OCI-LY1 (cell line): ENCODE data around the gene ATP5PO.

Source experiments
- EZH2 ChIP-seq: fragments of 200-600 bp; sonication (generic), shearing (Covaris generic); IDR thresholded peaks from 2 replicates; pipeline ENCODE4 v1.8.0; 2017; ENCODE audit warnings: borderline replicate concordance, mixed run types, mild to moderate bottlenecking, antibody characterized with exemption, low read length, moderate library complexity, mixed read lengths
- TF ChIP-seq, protein P1 (sequence below): fragments of 200-600 bp; sonication (generic), shearing (Covaris generic); IDR thresholded peaks from 2 replicates; pipeline ENCODE4 v1.5.1; 2017; ENCODE audit warnings: mild to moderate bottlenecking, antibody characterized with exemption, low read length, moderate library complexity, mixed read lengths

GRCh38 chr21:33898586-33898985 is 17.0 kb downstream of the ATP5PO start:
- TF ChIP-seq, protein P1, sequence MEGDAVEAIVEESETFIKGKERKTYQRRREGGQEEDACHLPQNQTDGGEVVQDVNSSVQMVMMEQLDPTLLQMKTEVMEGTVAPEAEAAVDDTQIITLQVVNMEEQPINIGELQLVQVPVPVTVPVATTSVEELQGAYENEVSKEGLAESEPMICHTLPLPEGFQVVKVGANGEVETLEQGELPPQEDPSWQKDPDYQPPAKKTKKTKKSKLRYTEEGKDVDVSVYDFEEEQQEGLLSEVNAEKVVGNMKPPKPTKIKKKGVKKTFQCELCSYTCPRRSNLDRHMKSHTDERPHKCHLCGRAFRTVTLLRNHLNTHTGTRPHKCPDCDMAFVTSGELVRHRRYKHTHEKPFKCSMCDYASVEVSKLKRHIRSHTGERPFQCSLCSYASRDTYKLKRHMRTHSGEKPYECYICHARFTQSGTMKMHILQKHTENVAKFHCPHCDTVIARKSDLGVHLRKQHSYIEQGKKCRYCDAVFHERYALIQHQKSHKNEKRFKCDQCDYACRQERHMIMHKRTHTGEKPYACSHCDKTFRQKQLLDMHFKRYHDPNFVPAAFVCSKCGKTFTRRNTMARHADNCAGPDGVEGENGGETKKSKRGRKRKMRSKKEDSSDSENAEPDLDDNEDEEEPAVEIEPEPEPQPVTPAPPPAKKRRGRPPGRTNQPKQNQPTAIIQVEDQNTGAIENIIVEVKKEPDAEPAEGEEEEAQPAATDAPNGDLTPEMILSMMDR: no peak
- no peak for TF ChIP-seq EZH2
